ENCODE data around the gene CSN3.

GRCh38 chr4:70251250-70251944 is 9.0 kb downstream of the CSN3 start:
- TF ChIP-seq CTCF (IDR thresholded peaks at IDR 0.05) = no peak
- no peak for TF ChIP-seq POLR2A (IDR thresholded peaks at IDR 0.05)

All from adrenal gland (tissue), 5 donors.